NCI-H146 treated with DMSO at 0.1 percent for 48 hours (cell line): ENCODE measurements around the gene IZUMO1.
A peak's percentile ranks its signal among the peaks of the same experiment; 100 is the strongest.
"Not testable (repeated sequence)": the region's sequence is repeated elsewhere in the genome, so short reads cannot be mapped to it uniquely, and the experiment has no call there.

Experiments
- DNase-seq: peaks from one replicate; lab custom pipeline; 2025; ENCODE audit not compliant: unreplicated experiment; lab: John Stamatoyannopoulos, UW

IZUMO1 gene

DNA sequence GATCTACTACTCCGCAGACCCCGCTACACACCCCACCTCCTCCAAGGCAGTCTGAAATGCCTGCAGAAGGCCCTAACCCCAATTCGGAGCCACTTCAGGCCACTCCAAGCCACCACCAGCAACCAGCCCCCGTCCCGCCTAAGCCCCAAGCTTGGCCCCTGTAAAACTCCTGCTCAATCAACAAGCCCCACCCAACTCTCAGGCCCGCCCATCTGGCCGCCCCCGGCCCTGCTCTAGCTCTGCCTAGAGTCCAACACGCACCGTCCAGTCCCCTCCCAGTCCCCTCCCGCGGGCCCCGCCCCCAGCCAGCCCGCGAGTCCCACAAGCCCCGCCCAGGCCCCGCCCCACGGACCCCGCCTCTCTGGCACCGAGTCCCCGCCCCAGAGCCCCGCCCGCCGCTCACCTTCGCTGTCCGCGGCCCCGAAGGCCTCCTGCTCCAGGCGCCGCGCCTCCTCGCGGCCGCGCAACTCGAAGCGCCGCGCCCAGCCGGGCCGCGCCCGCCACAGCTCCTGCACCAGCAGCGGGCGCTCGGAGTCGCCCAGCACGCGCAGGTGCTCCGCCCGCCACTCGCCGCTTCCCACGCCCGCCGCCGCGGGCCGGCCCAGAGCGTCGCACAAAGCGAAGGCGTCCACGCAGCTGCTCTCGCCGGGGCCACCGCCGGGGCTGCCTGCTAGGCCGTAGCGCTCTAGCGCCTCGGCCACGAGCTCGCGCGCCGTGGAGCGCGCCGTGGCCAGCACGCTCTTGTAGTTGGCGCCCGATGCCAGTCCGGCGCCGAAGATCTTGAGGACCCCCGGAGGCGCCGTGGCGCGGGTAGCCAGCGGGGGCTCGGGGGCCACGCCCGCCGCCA is 7.9 kb downstream of the IZUMO1 start:
- peak; percentile 90 for DNase-seq

DNA sequence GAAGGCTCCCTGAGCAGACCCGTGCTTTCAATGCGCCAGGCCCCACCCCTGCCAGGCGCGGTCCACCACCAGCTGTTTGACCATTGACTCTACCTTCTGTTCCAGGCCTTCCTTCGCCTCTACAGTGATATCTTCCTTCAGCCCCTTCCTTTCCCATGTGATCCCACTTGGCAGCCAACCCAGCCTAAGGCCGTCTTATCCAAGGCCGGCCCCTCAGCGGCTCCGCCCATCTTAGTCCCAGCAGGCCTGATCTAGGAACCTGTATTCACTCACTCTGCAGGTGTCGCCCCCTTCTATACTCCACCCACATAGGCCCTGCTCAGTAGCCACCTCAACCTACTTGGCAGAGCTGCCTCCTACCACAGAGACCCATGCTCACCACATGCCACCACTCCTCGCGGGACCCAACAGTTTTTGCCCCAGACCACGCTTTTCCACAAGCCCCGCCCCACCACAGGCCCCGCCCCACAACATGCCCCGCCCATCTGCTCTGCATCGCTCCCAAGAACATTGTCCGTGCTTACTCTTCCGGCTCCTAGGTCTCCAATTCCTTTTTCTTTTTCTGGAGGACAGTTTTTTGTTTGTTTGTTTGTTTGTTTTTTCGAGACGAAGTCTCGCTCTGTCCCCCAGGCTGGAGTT is 9.2 kb downstream of the IZUMO1 start:
- DNase-seq = no peak

DNA sequence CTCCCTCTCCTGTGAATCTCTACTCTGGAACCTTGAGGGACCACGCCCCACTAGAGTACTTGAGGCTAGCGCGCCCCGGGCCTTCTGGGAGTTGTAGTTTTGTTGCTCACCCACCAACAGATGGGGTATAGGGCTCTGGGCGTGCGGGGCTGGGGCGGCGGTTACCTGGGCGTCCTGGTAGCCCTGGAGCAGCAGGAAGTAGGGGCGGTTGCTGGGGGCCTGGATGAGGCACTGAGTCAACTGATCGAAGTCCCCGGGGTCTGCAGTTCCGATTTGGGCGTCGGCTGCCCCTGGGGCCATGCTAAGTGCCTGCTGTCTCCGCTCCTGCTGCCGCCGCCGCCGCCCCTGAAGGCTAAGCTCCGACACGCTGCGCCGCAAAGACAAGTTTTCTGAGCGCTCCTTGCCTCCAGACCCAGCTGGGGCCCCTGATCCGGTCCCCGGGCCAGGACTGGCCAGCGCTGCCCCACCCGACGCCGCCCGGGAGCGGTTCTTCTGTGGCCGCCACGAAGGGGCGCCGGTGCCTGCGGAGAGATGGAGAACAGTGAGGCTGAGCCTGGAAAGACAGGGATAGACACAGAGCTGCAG is 11.6 kb downstream of the IZUMO1 start:
- no peak for DNase-seq

DNA sequence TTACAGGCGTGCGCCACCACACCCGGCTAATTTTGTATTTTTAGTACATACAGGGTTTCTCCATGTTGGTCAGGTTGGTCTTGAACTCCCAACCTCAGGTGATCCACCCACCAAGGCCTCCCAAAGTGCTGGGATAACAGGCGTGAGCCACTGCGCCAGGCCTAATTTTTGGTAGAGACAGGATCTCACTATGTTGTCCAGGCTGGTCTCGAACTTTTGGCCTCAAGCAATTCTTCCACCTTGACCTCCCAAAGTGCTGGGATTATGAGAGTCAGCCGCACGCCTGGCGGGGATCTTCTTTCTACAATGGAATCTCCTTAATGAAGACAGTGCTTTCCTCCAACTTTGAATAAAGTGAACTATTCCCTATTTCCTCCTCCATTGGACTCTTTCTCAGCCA is 12.1 kb downstream of the IZUMO1 start:
- DNase-seq = no peak

DNA sequence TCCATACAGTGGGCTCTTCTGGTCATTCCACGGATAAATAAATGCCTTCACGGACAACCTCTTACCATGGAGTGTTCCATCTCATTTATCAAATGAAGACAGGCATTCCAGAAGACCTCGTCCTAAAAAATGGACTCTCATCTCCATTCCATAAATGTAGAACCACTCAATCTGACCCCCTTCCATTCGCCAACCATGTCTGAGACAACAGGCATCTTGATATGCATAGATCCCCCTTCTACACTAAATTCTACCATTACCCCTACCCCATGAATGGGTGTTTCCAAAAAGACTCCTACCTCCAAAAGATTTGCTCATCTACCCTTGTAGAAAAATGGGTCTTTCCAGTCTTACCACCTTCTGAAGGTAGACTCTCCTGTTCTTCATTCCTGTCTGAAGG is 15.3 kb downstream of the IZUMO1 start:
- no peak for DNase-seq

DNA sequence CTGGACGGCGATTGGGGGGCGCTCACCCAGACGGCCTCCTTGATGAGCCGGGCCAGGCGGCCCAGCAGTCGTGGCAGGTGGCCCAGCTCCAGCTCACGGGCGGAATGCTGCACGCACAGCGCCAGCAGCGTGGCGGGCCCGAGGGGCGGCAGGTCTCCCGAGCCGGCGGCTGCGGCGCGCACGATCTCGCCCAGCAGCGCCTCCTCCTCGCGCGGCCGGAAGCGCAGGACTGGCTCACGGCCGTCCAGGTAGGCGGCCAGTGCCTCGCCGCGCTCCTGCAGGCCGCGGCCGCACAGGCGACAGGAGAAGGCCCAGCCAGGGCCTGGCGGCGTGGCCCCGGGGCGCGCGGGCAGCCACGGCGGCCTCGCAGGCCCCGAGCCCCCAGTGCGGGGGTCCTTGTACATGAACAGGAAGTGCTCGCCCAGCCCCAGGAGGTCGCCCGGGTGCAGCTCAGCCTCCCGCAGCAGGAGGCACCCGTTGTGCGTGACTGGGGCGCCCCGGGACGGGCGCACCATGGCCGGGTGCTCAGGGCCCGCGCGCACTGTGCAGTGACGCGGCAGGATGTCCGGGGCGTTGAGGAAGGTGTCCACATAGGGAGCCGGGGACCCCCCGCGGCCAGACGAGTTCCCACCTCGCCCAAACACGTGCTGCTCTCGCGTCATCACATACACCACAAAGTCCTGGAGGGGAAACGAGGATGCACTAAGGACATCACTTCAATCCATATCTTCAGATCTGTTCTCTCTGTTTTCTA is 17.6 kb downstream of the IZUMO1 start:
- DNase-seq = no peak

DNA sequence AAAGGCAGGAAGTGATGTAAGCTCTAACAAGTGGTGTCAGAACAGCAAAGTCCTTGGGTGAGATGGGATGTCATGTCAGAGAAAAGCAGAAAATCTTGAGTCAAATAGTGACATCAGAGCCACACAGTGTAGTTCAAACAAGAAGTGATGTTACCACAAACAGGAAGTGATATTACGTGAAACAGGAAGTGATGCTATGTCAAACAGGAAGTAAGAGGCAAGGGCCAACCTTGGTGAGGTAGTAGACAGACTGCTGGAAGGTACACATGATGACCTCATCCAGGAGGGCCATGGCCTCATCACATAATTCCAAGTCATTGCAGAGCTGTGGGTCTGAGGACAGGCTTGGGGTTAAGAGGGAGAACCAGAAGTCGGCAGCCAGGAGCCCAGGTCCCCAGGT is 20.2 kb downstream of the IZUMO1 start:
- no peak for DNase-seq

DNA sequence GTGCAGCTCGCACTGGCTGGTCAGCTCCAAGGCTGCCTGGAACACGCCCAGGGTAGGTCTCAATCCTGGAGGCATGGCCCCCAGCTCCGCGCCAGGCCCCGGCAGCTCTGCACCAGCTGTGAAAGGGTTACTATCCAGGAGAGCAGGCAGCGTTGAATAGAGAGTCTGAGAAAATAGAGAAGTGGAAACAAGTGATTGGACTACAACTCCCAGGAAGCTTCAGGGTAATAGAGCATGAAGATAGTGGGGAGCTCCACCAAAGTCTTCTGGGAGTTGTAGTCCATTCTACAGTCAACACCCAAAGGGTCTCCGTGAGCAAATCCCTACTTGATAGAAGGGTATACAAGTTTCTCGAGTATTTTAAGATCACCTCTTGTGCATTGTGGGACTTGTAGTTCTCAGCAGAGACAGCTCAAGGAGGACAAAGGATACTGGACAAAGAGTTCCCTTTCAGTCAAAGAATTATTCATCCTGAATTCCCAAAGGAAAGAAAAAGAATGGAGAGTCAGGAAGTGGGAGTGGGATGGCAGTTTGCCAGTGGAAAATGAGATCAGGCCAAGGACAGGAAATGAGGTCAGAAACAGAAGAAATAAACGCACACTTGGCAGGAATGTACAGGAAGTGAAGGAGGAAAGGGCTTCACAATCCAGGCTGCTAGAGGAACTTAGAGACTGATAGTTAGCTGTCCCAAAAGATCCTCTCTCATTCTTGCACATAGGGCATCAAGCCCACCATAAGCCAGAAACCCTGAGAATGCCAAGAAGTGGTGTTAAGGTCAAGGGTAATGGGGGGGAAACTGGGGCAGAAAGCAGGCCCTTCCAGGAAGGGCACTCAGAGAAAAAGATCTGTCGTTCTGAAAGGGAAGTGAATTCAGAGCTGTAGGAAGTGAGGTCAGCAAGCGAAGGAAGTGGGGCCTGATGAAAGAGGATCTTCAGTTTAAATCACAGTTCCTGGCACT is 21.6 kb downstream of the IZUMO1 start:
- no peak for DNase-seq

DNA sequence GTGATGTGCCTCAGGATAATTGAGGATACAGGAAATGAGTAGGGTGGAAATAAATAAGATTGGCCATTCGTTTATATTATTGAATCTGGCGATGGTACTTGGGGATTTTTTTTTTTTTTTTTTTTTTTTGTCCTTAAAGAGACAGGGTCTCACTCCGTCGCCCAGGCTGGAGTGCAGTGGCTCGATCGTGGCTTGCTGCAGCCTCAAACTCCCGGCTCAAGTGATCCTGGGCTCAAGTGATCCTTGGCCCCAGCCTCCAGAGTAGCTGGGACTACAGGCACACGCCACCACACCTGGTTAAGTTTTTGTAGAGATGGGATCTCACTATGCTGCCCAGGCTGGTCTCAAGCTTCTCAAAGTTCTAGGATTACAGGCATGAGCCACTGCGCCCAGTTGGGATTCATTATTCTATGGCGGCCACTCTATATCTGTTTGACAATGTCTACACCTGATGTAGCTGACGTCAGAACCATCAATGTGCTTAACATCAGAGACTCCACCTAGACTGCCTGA is 24.5 kb downstream of the IZUMO1 start:
- DNase-seq = no peak

DNA sequence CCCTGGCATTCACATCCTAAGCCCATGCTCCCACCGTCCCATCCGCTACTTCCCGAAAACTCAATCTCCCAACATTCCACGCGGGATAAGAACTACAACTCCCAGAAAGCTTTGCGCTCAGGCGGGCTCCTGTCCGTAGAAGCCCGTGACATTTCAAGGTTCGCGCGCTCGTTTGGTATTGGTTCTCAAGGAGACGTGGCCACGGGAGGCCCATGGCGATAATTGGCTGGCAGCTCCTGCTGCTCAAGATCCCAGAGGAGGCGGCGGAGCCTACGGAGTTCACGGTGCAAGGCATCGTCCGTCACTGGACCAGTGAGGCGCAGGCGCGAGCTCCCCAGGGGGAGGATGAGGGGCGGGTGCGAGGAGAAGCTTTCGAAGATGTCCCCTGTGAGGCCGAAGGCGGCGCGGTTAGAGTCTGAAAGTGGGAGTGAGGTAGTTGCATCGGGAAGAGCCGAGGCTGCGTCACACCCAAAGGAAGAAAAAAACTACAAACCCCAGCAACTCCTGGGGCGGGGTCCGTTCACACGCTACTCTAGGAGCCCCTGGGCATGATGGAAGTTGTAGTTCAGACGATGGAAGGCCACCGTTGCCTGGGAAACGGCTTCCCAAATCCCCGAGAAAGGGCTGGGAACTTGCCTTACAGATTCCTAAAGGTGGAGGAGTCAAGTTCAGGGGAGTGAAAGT is 26.0 kb downstream of the IZUMO1 start:
- peak; percentile 99 for DNase-seq

DNA sequence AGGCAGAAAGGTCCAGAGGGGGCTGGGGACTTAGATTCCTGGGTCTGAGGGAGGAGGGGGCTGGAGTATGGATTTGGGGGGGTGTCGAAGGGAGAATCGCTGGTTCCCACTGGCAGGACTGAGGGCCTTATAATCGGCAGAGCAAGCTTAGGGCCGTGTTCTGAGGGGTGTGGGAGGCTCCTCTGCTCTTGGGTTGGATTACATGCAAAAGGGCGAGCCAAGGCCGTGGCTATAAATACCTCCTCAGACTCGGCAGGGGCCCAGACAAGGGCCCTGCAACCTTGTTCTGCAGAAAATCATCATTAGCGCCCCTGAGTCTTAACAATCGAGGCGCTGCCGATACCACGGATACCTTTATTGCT is 26.5 kb downstream of the IZUMO1 start:
- no peak for DNase-seq

DNA sequence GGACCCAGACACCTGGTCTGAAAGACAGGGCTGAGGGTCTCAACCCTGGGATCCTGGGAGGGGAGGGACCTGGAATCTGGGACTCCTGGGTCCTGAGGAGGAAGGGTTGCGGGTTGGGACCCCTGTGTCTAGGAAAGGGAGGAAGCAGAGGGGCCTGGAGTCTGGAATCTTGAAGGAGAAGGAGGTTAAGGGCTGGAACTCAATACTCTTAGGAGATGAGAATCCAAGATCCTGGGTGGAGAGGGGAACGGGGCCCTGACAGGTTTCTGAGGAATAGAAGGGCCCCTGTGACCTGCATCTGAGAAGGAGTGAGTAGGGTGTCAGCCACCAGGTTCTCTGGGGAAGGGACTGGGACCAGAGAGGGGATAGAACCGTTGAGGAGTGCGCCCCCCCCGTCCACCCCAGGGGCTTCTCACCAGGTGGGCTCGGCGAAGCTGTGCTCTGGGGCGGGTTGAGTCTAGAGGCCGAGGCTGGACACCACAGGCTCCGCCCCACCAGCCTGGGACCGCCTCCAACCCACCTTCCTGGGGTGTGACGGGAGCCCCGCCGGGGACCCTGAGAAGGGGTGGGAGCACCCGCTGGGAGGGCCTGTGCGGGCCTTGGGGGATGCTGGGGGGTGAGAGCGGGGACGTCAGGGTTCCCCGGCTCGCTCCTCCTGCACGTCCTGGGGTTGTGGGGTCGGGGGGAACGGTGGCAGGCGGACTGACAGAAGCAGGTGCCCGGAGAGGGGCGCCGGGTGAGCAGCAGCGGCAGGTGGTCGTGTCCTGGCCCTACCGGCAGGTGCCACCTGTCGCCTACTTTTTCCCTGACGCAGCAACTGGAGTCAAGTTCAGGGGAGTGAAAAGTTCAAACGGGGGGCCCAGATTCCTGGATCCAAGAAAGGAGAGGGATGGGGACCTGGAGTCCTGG is 27.2 kb downstream of the IZUMO1 start, which contains the start of gene MAMSTR:
Gene MAMSTR (minus strand): TSS at position 463 of the 909 bp plus-strand sequence. CDS start 694 bp downstream, outside the sequence.
- no peak for DNase-seq

DNA sequence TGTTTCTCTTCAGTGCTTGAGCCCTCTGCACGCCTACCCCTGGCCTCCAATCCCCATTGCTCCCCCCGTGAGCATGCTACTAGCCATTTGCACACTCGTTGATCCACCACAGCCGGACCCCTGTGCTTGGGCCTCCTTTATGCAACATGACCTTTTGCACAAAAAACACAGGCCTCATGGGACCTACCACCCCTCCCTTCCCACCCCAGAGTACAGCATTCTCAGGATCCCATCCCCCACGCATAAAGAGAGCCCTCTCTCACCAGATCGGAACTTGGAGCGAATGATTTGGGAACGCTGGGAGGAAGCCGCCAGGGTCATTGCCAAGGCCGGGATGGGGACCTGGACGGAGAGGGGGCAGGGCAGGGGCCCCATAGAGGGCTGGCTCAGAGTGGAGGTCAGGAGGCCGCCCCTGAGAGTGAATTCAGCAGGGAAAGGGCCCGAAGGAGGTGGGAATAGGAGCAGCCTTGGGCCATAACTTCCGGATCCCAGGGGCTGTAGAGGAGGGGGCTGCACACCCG is 27.9 kb downstream of the IZUMO1 start:
- no peak for DNase-seq

DNA sequence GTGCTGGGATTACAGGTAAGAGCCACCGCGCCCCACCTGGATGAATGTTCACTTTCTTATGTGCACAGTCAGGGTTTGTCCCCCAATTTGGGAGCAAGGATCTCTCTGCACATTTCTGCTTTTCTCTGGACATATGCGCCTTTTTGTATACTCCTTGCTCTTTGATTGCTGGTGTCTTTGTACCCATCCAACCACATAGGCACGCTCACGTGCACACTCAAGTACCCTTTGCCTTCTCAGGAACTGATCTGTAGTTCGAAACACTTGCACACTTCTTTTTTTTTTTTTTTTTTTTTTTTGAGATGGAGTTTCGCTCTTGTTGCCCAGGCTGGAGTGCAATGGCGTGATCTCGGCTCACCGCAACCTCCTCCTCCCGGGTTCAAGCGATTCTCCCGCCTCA is 28.6 kb downstream of the IZUMO1 start:
- not testable (repeated sequence) for DNase-seq

DNA sequence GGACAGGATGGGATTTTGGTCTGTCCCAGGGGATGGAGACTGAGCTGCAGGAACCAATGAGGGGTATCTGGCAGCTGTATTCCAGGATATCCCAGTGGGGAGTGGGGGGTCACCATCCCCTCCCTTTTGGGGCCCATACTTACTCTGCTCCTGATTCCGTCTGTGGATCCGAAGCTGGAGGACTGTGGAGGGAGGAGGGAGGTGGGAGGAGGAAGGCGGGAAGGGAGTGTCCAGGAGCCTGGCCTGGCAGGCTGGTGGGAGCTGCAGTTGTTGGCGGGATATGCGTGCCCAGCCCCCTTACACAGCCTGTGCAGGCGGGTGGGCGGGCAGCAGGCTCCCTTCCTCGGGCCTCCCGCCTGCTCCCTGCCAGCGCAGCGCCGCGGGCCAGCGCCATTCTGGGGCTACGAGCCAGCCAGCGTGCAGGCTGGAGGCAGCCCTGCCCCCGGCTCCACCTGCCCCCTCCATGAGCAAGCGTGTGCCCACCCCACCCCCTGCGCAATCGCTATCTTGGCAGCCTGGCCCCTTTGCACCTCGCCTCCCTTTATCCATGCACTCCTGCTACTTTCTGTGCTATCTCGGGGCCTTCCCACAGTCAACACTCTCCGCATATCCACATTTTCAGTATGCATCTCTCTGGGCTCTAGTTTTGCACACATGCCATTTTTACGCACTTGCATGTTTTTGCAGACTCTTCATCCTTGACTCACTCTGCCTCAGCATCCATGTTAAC is 30.0 kb downstream of the IZUMO1 start:
- no peak for DNase-seq

DNA sequence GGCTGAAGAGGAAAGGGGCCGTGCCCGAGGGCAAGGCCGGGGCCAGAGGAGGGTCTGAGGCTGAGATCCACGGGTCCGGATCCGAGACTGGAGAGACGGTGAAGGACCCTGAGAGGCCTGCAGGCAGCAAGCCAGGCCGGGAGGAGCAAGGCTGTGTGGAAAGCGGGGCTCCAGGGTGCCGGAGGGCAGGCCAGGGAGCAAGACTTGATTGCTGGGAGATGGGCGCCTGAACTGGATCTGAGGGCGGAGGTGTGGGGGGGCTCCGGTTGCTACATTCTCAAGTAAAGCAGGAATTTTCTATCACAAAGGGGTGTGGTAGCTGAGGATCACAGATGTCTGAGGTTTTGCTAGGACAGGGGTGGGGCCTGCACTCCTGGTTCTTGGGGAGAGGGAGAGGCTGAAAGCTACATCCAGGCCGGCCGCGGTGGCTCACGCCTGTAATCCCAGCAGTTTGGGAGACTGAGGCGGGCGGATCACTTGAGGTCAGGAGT is 31.0 kb downstream of the IZUMO1 start:
- DNase-seq = no peak
